Stimulated activated CD4-positive, alpha-beta T cell treated with anti-CD3 and anti-CD28 coated beads, TNF-alpha, amount 100 ng/mL, for 24 hours (primary cell): ENCODE measurements around the gene HYOU1.
"Not testable (repeated sequence)": the region's sequence is repeated elsewhere in the genome, so short reads cannot be mapped to it uniquely, and the experiment has no call there.

Experiments used
- DNase-seq, 3 experiments: peaks; one replicate each; pipeline ENCODE4 v3.0.0-alpha.2; 2020; ENCODE audit warnings: low read depth in 3 of 3

HYOU1 gene

DNA sequence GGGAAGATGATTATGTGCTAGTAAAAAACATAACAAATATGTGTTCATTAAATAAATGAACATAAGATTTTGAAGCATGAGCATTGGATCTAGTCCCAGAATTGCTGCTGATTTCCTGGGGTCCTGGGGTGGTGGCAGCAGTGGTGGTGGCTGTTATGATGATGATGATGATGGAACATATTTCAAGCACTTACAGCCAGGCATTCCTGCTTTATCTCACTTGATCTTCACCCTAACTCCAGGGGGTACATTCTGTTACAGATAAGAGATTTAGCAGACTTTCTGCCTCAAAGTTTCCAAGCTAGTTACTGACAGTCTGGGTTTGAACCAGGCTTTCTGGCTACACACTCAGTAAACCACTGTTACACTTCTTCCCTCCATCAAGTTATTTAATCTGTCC is 33.3 kb downstream of the HYOU1 start:
- no peak for DNase-seq

GRCh38 chr11:119021631-119022030 is 35.4 kb downstream of the HYOU1 start:
- no peak for DNase-seq

DNA sequence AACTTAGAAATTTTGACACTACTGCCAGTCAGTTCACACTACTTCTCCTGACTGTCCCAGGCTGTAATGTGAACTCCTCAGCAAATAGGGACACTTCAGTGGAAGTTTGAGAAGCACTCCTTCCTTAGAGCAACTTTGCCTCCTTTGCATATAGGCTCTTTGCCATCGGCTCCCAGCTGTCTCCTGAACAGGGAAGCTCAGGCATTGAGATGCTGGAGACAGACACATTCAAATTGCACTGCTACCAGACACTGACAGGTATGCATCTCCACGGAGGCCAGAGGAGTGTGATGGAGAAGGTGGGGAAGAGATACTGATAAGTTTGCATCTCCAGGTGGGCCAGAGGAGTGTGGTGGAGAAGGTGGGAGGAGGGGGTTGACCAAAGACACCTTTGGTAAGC is 37.0 kb downstream of the HYOU1 start:
- no peak for DNase-seq

DNA sequence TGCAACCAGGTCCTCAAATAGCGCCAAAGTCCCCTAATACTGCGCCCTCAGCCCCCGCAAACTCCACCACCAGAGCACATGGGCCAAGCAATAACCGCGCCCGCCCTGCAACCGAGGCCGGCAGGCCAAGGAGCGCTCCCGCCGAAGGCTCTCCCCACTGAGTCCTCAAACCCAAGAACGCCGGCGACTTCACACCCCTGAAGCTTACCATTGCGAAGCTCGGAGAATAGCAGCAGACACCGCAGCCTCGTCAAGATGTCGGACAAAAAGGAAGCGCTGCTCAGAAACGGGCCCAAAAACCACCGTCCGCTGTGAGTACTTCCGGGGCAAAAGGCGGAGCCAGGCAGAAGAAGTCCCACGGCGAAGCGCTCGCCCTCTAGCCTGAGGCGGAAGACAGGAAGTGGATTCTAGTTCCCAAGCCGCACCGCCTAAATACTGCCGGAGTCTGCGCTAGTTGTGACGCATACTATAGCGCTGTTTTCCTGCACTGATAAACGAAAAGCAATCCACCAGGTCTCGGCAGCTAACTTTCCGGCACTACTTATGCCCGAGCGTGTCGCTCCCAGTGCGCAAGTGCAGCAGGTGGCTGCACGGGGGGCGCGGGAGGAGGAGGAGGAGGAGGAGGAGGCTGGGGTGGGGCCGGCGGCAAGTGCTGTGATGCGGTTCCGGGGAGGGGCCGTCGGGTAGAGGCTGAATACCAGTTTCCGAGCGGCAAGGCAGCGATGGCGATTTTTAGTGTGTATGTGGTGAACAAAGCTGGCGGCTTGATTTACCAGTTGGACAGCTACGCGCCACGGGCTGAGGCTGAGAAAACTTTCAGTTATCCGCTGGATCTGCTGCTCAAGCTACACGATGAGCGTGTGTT is 38.7 kb downstream of the HYOU1 start, which contains the start of the genes RPS25 and TRAPPC4:
RPS25 (minus strand) TSS at position 270 of the 865 bp plus-strand sequence; CDS start at position 211, 59 bp downstream.
TRAPPC4 (plus strand) TSS at position 693 of the 865 bp plus-strand sequence; CDS start at position 723, 30 bp downstream.
- peak; percentile 90 to 94 (median 94) for DNase-seq

DNA sequence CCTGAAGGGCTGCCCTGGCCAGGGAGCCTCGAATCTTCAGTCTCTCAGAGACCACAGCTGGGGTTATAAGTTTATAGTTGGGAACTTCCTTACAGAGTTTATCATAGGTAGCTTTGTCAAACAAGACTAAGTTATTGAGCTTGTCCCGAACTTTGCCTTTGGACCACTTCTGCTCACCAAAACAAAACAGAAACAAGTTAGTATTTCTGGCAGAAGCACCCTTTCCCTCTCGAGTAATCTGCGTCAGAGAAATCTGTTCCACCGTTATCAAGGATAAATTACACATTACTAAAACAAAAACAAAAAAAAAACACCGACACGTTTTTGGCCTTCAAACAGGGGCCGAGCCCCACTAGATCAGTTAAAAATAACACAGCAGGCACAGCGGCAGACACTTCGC is 39.6 kb downstream of the HYOU1 start:
- not testable (repeated sequence) for DNase-seq

- DNase-seq, result no peak
Measured at GRCh38 chr11:119016216-119017009, 40.6 kb downstream of the HYOU1 start.

- DNase-seq, result no peak
Measured at GRCh38 chr11:119015054-119015611, 41.9 kb downstream of the HYOU1 start.

GRCh38 chr11:119014209-119014924 is 42.6 kb downstream of the HYOU1 start:
- no peak for DNase-seq

- DNase-seq, result no peak
Measured at GRCh38 chr11:119012629-119013170, 44.3 kb downstream of the HYOU1 start.

DNA sequence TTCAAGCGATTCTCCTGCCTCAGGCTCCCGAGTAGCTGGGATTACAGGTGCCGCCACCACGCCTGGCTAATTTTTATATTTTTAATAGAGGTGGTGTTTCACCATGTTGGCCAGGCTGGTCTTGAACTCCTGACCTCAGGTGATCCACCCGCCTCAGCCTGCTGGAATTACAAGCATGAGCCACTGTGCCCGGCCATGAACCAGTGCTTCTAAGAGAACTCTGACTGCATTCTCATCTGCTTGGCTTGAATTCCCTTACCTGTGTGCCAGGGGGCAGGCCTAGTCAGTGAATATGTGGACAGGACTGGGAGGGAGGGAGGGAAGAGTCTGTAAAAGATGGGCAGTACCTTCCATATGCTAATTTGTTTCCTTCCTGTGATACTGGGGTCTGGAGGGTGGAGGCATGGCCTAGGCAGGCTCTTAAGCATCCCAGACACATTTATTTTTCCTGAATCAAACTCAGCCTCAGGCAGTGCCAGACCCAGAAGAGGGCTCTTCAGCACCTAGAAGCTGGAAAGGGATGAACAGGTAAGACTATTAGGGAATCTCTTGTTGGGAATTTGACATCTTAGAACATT is 45.4 kb downstream of the HYOU1 start:
- DNase-seq, result no peak

DNA sequence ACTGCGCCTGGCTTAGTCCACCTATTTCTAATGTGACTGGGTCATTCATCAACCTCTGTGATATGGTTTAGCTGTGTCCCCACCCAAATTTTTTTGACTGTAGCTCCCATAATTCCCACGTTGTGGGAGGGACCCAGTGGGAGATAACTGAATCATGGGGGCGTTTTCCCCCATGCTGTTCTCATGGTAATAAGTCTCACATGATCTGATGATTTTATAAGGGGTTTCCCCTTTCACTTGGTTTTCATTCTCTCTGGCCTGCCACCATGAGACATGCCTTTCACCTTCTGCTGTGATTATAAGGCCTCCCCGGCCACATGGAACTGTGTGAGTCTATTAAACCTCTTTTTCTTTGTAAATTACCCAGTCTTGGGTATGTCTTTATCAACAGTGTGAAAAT is 50.3 kb downstream of the HYOU1 start:
- no peak for DNase-seq

- no peak for DNase-seq
Measured at GRCh38 chr11:119000906-119001305, 56.1 kb downstream of the HYOU1 start.

DNA sequence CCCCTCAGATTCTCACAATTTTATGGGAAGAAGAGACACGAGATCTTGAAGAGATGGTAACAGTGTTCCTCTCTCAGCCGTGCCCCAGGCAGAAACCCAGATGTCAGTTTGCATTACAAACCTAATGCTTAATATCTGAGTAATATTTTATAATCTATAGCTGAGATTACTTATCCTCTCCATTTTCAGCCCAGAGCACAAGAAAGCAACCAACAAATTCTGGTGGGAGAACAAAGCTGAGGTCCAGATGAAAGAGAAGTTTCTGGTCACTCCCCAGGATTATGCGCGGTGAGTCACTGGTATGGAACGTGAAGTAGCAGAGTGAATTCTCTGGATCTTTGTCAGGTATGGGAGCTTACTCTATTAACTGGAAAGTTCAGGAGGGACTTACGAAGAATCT is 58.2 kb downstream of the HYOU1 start:
- no peak for DNase-seq

DNA sequence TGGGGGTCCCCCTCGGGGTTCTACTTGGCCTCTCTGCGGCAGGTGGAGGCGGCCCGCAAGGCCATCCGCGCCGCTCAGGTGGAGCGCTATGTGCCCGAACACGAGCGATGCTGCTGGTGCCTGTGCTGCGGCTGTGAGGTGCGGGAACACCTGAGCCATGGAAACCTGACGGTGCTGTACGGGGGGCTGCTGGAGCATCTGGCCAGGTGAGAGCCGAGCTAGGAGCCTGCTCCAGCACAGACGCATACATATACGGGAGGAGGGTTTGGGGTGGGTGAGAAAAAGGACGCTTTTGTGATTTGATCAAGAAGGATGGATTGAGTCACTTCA is 58.7 kb downstream of the HYOU1 start:
- peak in 1 of 3 experiments; percentile 16 for DNase-seq

GRCh38 chr11:118997627-118998387 is 59.2 kb downstream of the HYOU1 start, which contains the start of gene CENATAC:
TSS of gene CENATAC (plus strand) at chr11:118998138. CDS start at chr11:118998198, 60 bp downstream.
- DNase-seq, result peak; percentile 89 to 96 (median 92)

DNA sequence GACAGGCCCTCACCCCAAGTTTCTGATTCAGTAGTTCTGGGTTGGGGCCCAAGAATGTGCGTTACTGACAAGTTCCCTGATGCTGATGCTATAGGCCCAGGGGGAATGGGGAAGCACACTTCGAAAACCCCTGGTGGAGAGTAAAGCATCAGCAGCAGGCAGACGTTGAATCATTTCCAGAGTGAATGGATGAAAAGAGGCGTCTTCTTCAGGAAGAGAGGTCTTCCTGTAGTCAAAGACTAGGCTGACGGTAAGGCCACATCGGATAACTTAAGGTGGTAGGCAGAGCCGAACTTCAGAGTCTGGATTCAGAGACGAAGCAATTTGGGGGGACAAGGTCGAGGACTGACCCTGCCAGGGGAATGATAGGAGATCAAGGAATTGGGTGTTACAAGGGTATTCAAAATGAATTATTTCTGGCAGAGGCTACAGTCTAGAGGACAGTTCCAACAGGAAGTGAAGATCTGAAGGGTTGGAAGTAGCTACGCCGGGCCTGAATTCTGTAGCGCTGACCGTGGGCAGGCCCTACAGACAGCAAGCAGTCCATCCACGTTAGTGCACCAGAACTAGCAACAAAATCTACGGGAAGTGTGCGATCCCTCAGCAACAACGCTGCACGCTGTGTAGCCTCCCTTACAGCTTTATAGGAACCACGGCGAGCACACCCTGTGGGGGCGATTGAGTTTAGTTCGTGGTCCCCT is 59.9 kb downstream of the HYOU1 start:
- peak in 1 of 3 experiments; percentile 35 for DNase-seq
